Measurements from ENCODE around the gene BAZ2A.
"Not testable (repeated sequence)": the region's sequence is repeated elsewhere in the genome, so short reads cannot be mapped to it uniquely, and the experiment has no call there.

BAZ2A gene

DNA sequence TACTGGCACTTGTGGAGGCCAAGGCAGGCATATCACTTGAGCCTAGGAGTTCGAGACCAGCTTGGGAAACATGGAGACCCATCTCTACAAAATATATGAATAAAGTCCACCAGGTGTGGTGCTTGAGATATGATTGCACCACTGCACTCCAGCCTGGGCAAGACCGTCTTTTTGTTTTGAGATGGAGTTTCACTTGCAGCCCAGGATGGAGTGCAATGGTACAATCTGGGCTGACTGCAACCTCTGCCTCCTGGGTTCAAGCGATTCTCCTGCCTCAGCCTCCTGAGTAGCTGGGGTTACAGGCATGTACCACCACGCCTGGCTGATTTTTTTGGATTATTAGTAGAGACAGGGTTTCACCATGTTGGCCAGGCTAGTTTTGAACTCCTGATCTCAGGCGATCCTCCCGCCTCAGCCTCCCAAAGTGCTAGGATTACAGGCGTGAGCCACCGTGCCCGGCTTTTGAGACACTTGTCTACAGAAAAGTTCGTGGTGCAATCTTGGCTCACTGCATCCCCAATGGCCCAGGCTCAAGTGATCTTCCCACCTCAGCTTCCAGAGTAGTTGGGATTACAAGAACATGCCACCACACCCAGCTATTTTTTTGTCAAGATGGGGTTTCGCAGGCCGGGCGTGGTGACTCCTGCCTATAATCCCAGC lies 32.0 kb upstream of the BAZ2A start:
- no peak for FAIRE-seq
- DNase-seq (ENCODE audit: insufficient read length, low spot score) = no peak
- TF ChIP-seq, protein P1, sequence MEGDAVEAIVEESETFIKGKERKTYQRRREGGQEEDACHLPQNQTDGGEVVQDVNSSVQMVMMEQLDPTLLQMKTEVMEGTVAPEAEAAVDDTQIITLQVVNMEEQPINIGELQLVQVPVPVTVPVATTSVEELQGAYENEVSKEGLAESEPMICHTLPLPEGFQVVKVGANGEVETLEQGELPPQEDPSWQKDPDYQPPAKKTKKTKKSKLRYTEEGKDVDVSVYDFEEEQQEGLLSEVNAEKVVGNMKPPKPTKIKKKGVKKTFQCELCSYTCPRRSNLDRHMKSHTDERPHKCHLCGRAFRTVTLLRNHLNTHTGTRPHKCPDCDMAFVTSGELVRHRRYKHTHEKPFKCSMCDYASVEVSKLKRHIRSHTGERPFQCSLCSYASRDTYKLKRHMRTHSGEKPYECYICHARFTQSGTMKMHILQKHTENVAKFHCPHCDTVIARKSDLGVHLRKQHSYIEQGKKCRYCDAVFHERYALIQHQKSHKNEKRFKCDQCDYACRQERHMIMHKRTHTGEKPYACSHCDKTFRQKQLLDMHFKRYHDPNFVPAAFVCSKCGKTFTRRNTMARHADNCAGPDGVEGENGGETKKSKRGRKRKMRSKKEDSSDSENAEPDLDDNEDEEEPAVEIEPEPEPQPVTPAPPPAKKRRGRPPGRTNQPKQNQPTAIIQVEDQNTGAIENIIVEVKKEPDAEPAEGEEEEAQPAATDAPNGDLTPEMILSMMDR (IDR thresholded peaks at IDR 0.05; ENCODE audit: insufficient read depth, missing control alignments) = no peak

DNA sequence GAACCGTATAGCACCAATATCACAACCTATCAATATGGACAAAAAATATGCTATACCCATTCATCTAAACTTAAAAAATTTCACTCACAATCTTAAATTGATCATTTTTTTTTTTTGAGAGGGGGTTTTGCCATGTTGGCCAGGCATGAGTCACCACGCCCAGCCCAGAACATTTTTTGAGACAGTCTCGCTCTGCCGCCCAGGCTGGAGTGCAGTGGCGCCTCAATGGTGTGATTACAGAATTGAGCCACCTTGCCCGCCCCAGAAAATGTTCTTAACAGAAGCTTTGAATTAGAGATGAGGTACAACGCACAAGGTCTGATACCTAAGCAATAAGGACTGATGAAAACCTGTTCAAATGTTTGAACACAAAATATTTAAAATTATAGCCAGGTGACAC lies 31.4 kb upstream of the BAZ2A start:
- TF ChIP-seq, protein P1 (IDR thresholded peaks at IDR 0.05; ENCODE audit: insufficient read depth, missing control alignments) = no peak
- FAIRE-seq (no peak), DNase-seq (ENCODE audit: insufficient read length, low spot score) (no peak)

DNA sequence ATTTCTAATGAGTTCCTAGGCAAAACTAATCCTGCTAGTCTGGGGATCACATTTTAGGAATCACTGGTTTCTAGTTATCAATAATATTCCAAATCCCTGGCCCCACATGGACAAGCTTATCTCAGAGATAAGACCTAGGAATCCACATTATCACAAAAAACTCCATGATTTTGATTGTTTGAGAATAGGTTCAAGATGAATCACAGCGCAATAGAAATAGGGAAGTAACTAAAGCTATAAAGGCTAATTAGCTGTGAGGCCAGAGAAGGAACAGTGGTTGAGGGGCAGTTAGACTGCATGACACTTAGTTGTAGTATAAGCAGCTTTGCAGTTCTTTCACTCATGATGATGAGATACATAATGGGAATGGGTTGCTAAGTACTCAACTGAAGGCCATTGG lies 28.8 kb upstream of the BAZ2A start:
- TF ChIP-seq, protein P1 (IDR thresholded peaks at IDR 0.05; ENCODE audit: insufficient read depth, missing control alignments) = no peak
- DNase-seq (ENCODE audit: insufficient read length, low spot score) = no peak
- no peak for FAIRE-seq

DNA sequence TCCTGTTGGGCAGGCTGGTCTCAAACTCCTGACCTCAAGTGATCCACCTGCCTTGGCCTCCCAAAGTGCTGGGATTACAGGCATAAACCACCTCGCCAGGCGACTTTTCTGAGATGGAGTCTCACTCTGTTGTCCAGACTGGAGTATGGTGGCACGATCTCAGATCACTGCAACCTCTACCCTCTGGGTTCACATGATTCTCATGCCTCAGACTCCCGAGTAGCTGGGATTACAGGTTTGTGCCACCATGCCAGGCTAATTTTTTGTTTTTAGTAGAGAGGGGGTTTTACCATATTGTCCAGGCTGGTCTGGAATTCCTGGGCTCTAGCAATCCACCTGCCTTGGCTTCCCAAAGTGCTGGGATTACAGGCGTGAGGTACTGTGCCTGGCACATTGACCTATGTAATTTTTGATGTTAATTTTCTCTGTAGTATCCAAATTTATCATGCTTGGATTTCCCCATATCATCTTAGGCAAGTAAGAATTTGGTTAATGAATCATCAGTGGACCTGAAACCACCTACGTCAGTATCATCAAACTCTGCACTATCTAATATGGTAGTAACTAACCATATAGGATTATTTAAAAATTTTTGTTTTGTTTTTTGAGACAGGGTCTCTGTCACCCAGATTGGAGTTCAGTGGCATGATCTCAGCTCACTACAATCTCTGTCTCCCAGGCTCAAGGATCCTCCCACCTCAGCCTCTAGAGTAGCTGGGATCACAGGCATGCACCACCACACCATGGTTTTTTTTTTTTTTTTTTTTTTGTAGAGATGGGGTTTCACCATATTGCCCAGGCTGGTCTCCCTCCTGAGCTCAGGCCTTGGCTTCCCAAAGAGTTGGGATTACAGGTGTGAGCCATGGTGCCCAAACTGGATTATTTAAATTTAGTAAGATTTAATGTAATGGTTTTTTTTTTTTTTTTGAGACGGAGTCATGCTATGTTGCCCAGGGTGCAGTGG lies 27.6 kb upstream of the BAZ2A start:
- FAIRE-seq (no peak), DNase-seq (ENCODE audit: insufficient read length, low spot score) (no peak)
- TF ChIP-seq, protein P1 (IDR thresholded peaks at IDR 0.05; ENCODE audit: insufficient read depth, missing control alignments) = no peak

DNA sequence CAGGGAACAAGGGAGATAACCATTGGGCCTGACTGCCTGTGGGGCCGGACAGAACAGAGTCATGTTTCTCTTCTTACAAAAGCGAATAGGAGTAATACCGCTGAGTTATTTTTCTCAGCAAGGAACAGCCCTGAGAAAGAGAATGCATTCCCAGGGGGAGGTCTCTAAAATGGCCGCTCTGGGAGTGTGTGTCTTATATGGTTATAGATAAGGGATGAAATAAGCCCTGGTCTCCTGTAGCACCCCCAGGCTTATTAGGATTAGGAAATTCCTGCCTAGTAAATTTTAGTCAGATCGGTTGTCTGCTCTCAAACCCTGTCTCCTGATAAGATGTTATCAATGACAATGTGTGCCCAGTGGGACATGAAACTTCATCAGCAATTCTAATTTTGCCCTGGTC lies 23.7 kb upstream of the BAZ2A start:
- DNase-seq (ENCODE audit: insufficient read length, low spot score); FAIRE-seq: not testable (repeated sequence)

DNA sequence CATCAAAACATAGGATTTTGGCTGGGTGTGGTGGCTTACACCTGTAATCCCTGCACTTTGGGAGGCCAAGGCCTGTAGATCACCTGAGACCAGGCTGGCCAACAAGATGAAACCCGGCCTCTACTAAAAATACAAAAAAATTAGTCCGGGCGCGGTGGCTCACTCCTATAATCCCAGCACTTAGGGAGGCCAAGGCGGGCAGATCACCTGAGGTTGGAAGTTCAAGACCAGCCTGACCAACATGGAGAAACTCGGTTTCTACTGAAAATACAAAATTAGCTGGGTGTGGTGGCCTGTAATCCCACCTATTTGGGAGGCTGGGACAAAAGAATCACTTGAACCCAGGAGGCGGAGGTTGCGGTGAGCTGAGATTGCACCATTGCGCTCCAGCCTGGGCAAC lies 17.9 kb upstream of the BAZ2A start:
- not testable (repeated sequence) for DNase-seq (ENCODE audit: insufficient read length, low spot score); FAIRE-seq

DNA sequence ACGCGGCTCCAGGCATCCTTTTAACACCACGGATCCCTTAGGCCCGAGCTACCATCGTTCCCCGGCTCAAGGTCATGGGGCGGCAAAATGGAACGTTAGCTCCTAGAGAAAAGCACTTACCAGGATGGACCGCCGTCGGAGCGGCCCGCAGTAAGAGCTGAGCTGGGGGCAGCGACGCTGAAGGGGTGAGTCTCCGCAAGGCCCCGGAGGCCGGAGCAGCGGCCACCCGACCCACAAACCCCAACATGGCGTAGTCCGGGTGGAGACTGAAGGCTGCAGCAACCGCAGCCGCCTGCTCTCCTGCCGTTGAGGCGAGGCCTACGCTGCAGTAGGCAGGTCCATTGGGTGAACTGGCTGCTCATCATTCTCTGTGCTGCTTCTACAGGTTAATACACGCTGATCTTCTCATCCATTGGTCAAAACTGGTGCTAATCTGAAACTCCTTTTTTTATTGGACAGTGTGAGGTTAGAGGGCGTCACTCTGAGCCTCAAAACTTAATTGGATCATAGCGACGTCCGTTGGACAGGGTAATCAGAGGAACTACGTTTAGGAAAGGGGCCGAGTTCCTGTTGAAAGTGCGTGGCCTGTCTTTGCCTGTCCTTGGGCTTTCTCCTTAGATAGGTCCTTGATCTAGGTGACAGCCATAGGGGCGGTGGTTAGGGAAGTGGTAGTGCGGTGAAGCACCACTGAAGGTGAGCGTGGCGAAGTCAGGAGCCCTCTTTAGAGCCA lies 15.8 kb upstream of the BAZ2A start, which contains the start of gene ATP5F1B:
Gene ATP5F1B, minus strand, starts transcription at position 268 of the 730 bp plus-strand sequence. Its CDS starts 21 bp downstream, at position 247.
- TF ChIP-seq, protein P1 (IDR thresholded peaks at IDR 0.05; ENCODE audit: insufficient read depth, missing control alignments) = no peak
- FAIRE-seq = peak; percentile 89
- DNase-seq (ENCODE audit: insufficient read length, low spot score) = peak; percentile 91
